Left cardiac atrium (tissue), 4 donors: ENCODE measurements around the gene ERICH2. TPM values are rescaled to one million over a fixed set of nuclear protein-coding genes. Genes with fewer than 3 reads are reported as not detected.
"Not testable (repeated sequence)": the region's sequence is repeated elsewhere in the genome, so short reads cannot be mapped to it uniquely, and the experiment has no call there.

Experiments
- ATAC-seq, 2 donors: fragments of 200-7000 bp; cut with Tn5 transposase; one replicate each; pipeline ENCODE4 v1.9.1; 2020; ENCODE audit warnings: mild to moderate bottlenecking in 2 of 2, moderate library complexity in 2 of 2
- DNase-seq: peaks from one replicate; pipeline ENCODE4 v3.0.0-alpha.2; 2020
- intact Hi-C, 2 donors: fragments of 100-400 bp; cut with DNase I; formaldehyde crosslinking; loops; one replicate each; pipeline versions ENCODE4 v1.14.1 to v1.15.1; 2022 to 2023
- total RNA-seq, 2 donors: library from RNA; stranded (reverse); fragmentation: NEBNext Ultra II Directional; extraction: Animal tissue kit (Norgen Biotek cat#: 25700); gene quantifications; one replicate each; pipeline ENCODE4 v1.2.1, GENCODE V29; 2021
- donor health status: DM: no; HTN: yes; CAD: no.
- donor health status: DM: no; HTN: yes; CAD: no; lungs with severe emphysema.
- donor health status: DM: yes; HTN: yes; CAD: no.
- donor health status: Dilated cardiomyopathy.

ERICH2 gene
- total RNA-seq, 2 donors from 2014 or later: 1.2 TPM

DNA sequence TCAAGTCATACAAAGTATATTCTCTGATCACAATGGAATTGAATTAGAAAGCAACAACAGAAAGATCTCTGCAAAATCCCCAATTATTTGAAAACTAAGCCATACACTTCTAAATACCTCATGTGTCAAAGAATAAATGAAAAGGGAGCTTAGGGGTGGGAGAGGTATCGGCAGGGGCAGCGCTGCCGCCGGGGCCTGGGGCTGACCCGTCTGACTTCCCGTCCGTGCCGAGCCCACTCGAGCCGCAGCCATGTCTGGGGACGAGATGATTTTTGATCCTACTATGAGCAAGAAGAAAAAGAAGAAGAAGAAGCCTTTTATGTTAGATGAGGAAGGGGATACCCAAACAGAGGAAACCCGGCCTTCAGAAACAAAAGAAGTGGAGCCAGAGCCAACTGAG, 18.6 kb upstream of the ERICH2 start:
- intact Hi-C loops: not testable (repeated sequence)
- peak; percentile 51 to 65 for ATAC-seq

GRCh38 chr2:170761572-170761971, 8.6 kb upstream of the ERICH2 start:
- no peak for ATAC-seq
- intact Hi-C loops: no loop called here
- no peak for DNase-seq

More for the DNA sequence above, 18.6 kb upstream of the ERICH2 start:
- DNase-seq: not testable (repeated sequence)

DNA sequence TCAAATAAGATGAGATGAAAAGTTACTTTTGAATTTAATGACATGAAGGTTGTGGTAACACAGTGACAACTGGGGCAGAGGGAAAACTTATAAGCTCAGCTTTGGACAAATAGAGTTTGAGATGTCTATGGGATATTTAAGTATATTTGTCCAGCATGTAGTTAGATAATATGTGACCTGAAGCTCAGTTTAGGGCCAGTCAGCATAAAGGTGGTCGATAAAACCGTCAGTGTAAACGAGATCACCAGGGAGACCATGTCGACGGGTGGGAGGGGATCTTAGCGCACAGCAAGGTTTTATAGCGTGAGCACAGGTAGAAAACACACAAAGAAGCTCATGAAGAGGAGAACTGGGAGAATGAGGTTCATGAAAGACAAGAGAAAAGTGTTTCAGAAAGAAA, 7.4 kb upstream of the ERICH2 start:
- DNase-seq (no peak), ATAC-seq (no peak)
- intact Hi-C loops: no loop called here

GRCh38 chr2:170763232-170763631, 6.9 kb upstream of the ERICH2 start:
- no peak for DNase-seq
- intact Hi-C loops: no loop called here
- no peak for ATAC-seq

- intact Hi-C loops: loop anchor here in 1 of 2 donors (5.0 kb wide), 1 partner anchor 358 kb away; no protein-coding TSS in a partner anchor
- no peak for DNase-seq
- no peak for ATAC-seq
Measured at GRCh38 chr2:170764880-170765261, 5.3 kb upstream of the ERICH2 start.

GRCh38 chr2:170766693-170767092, 3.5 kb upstream of the ERICH2 start:
- intact Hi-C loops: loop anchor here in 1 of 2 donors (5.0 kb wide), 1 partner anchor 359 kb away; no protein-coding TSS in a partner anchor
- DNase-seq: no peak
- no peak for ATAC-seq

GRCh38 chr2:170770606-170771420, 635 bp downstream of the ERICH2 start:
- intact Hi-C loops: no loop called here
- DNase-seq: peak; percentile 78
- peak; percentile 98 to 99 for ATAC-seq

DNA sequence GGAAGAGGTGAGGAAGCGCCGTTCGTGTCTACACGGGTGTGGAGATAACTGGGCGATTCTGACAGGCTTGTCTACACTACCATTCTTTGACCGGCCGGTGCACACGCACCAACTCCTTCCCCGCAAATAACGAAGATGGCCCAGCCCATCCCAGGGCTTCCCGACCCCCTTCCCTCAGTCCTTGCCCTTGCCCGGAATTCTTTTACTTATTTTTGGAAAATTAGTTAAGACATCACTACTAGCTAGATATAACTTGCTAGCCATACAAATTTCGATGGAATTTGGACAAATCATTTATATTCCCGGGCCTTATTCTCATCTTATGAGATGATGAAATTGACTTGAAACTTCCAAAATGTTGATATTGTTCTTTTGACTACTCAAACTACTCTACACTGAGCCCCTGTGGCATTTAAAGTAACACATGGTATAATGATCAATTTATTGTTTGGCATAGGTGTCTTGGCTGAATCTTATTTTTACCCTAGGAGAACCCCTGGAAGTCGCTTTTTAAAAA, 1.3 kb downstream of the ERICH2 start:
- intact Hi-C loops: no loop called here

DNA sequence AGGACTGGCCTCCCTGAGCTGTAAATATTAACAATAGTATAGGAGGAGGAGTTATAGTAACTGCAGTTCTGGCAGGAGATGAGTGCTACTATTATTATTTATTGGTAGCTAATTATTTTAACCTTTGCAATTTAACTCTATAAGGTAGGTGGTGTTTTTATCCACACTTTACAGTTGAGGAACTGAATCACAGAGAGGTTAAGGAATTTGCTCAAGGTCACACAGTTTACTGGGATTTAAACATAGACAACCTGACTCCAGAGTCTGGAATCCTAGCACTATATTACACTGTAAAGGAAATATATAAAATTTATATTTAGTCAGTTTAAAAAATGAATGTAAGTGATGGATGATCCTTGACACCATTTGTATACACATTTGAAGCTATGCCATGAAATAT, 2.1 kb downstream of the ERICH2 start:
- DNase-seq (no peak), ATAC-seq (no peak)
- intact Hi-C loops: no loop called here

More for the DNA sequence above, 1.3 kb downstream of the ERICH2 start:
- no peak for ATAC-seq
- no peak for DNase-seq

DNA sequence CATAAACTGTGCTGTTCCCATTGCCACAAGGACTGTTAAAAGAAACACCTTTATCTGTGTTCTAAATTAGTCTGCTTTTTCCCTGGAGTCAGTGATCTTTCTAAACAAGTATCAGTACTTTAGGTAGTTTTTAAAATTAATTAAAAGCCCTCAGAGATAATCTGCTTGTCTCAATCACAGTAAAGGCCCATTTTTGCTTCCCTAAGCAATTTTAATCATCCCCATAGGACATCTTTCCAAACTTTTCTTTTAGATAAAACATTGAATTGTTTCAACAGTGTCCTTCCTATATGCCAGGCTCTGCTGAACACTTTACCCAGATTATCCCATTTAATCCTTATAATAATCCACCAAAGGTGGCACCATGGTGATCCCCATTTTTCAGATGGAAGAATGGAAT, 3.9 kb downstream of the ERICH2 start:
- ATAC-seq (no peak), DNase-seq (no peak)
- intact Hi-C loops: no loop called here

- DNase-seq (no peak), ATAC-seq (no peak)
- intact Hi-C loops: no loop called here
Measured at GRCh38 chr2:170778900-170779299, 8.7 kb downstream of the ERICH2 start.

DNA sequence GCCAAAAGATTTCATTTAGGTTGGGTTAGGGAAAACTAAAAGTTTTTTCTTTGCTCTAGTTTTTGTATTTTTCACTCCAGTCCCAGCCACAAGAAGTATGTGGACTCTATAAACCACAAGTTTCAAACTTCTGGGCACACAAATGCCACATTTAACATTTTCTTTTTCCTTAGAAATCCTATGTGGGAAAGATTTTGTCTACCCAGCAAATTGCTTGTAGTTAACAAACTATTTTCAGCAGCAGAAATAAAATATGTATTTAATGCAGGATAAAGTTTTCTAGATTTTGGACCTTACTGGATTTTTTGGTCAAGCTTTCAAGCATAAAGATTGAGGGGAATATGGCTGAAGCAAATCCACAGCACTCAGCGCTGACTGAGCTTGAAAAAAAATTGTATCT, 9.1 kb downstream of the ERICH2 start:
- DNase-seq (no peak), ATAC-seq (no peak)
- intact Hi-C loops: no loop called here

DNA sequence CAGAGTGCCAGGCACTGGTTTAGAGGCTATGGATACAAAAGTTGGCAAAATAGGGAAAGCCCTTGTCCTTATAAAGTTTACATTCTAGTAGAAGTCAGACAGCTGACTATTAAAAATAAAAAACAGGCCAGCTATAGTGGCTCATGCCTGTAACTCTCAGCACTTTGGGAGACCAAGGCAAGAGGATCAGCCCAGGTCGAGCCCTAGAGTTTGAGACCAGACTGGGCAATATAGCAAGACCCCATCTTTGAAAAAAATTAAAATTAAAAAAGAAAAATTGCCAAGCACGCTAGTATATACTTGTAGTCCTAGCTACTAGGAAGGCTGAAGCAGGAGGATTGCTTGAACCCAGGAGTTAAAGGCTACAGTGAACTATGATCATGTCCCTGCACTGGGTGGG, 12.5 kb downstream of the ERICH2 start:
- intact Hi-C loops: no loop called here

GRCh38 chr2:170783549-170783948, 13.4 kb downstream of the ERICH2 start:
- intact Hi-C loops: no loop called here
- ATAC-seq (no peak), DNase-seq (no peak)

More for the DNA sequence above, 12.5 kb downstream of the ERICH2 start:
- ATAC-seq (no peak), DNase-seq (no peak)

- DNase-seq (no peak), ATAC-seq (no peak)
- intact Hi-C loops: no loop called here
Measured at GRCh38 chr2:170798996-170799395, 28.8 kb downstream of the ERICH2 start.

GRCh38 chr2:170806548-170806947, 36.4 kb downstream of the ERICH2 start:
- no peak for ATAC-seq
- intact Hi-C loops: no loop called here
- DNase-seq: no peak

DNA sequence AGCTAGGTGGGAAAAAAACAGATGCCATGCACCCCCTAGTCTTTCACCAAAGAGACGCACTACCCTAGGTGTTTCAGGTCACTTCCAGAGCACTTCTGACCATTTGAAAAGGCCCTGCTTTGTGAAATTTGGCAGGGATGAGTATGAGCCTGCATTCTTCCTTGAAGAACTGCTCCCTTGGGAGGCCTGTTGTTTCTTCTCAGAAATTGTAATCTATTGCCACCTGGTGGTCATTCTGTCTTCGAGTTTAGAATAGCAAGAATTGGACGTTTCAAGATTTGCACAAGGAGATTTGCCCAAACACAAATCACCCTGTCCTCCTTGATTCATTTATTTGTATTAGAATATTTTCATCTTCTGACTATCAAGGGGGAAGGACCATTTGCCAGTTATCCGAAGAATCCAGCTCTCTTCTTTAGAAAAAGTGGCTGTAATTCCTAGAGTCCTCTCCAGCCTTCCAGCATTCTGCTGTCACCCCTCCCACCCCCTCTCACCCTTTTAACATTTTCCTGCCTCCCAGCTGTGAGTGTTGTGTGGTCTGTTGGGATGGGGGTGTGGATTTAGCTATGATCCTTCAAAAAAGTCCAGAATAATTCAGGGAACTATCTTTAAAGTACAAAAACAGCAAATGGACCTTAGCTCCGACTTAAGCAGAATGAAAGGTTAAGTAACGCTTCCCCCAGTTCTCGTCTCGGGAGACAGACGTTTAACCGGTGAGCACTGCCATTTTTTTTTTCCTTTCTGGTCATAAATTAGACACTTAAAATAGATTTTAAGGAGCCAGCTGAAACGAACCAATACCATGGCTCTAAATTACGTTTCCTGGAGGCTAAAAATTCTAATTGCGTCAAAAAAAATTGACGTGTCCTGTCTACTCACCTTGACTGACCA, 42.8 kb downstream of the ERICH2 start:
- ATAC-seq (peak; percentile 28 to 58), DNase-seq (no peak)
- intact Hi-C loops: loop anchor here (5.0 to 10.0 kb wide), 5 partner anchors 328 to 576 kb away; no protein-coding TSS in a partner anchor

GRCh38 chr2:170813611-170814532, 43.7 kb downstream of the ERICH2 start:
- peak; percentile 52 for DNase-seq
- intact Hi-C loops: loop anchor here (5.0 to 10.0 kb wide), 5 partner anchors 329 to 577 kb away; no protein-coding TSS in a partner anchor
- ATAC-seq: no peak
